Activated naive CD4-positive, alpha-beta T cell treated with anti-CD3 and anti-CD28 coated beads for 36 hours (primary cell): ENCODE results near the gene SLC23A2. TPM values are rescaled to one million over a fixed set of nuclear protein-coding genes. Genes with fewer than 3 reads are reported as not detected.
"Not testable (repeated sequence)": the region's sequence is repeated elsewhere in the genome, so short reads cannot be mapped to it uniquely, and the experiment has no call there.

Experiments used
- CTCF ChIA-PET: fragments of 350-600 bp; sonication (Branson Sonifier 250); formaldehyde crosslinking; loops from one replicate; lab custom pipeline; 2021; ENCODE audit warnings: antibody characterized with exemption; lab: Charles Lee
- DNase-seq: peaks from one replicate; pipeline ENCODE4 v3.0.0-alpha.2; 2020
- H3K27ac Mint-ChIP-seq: one replicate; pipeline ENCODE4 v1.8.0; 2021; ENCODE audit warnings: mild to moderate bottlenecking, mixed read lengths
- H3K27me3 Mint-ChIP-seq: one replicate; pipeline ENCODE4 v1.8.0; 2021; ENCODE audit warnings: low read depth, mixed read lengths
- H3K36me3 Mint-ChIP-seq: one replicate; pipeline ENCODE4 v1.8.0; 2021; ENCODE audit warnings: low read depth, mixed read lengths
- H3K4me1 Mint-ChIP-seq: one replicate; pipeline ENCODE4 v1.8.0; 2021; ENCODE audit warnings: low read depth, mixed read lengths
- H3K4me3 Mint-ChIP-seq: one replicate; pipeline ENCODE4 v1.8.0; 2021; ENCODE audit warnings: mild to moderate bottlenecking, moderate library complexity, mixed read lengths
- H3K9me3 Mint-ChIP-seq: one replicate; pipeline ENCODE4 v1.8.0; 2021; ENCODE audit warnings: mixed read lengths
- intact Hi-C: fragments of 100-400 bp; cut with micrococcal nuclease; formaldehyde crosslinking; loops from one replicate; pipeline ENCODE4 v1.15.1; 2023
- total RNA-seq, 2 experiments: library from RNA; stranded (reverse); gene quantifications; one replicate each; pipeline ENCODE4 v1.2.3, GENCODE V29; 2021

Gene SLC23A2
- total RNA-seq, 2 experiments from 2014 or later, result 16.4 to 18.1 TPM

DNA sequence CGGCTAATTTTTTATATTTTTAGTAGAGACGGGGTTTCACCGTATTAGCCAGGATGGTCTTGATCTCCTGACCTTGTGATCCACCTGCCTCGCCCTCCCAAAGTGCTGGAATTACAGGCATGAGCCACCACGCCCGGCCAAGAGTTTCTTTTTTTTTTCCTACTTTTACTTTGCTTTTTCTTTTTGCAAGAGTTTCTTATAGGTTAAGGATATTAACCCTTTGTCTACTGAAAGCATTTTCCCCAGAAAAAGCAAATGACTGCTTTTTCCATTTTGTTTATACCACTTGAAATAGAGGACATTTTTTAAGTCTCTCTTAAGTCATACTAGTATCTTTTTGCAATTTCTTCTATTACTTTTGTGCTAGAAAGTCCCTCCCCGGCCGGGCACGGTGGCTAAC lies 25.3 kb downstream of the SLC23A2 start:
- H3K36me3 Mint-ChIP-seq, CTCF ChIA-PET, H3K4me3 Mint-ChIP-seq, H3K27me3 Mint-ChIP-seq, DNase-seq, H3K9me3 Mint-ChIP-seq, H3K27ac Mint-ChIP-seq, intact Hi-C loops: not testable (repeated sequence)
- H3K4me1 Mint-ChIP-seq, result peaks cover 43% of the 10 kb centered on the region

DNA sequence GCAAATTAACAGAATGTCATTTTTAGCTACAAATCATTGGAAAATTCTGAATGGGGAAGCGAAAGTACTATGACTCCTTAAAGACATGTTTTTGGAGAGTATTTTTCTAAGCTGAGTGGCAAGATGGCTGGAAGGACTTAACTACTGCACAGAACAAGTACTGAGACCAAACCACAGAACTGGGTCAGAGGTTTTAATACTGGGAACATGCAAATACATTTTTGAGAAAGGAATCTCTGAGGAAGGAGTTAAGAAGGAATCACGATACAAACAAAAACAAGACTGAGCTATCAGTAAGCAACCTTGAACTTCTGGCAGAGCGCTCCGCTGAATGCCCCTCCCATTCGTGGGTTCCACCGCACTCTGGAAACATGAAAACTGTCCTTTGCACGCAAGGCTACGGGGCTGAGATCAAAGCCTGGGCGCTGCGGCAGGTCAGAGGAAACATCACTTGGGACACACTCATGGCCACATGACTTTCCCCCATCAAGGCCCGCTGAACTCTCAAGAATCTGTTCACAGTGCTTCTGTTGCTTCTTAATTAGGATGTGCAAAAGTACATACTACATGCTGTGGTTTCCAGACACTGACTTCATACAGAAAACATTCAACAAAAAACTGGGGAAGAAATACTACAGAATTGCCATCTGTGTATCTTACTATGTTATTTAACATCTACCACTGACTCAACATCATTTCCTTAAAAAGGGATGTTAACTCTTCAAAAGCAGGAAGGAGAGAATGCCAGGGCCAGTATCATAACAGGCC lies 27.8 kb downstream of the SLC23A2 start:
- Mint-ChIP-seq H3K9me3 (no peaks in the 10 kb centered on the region), H3K27me3 (no peaks in the 10 kb centered on the region), H3K4me1 (peaks cover 36% of the 10 kb centered on the region), H3K27ac (peak overlapping the region; percentile 33), H3K36me3 (no peaks in the 10 kb centered on the region), H3K4me3 (peak overlapping the region; percentile 33)
- CTCF ChIA-PET, result interaction anchor here (0.6 to 1.5 kb wide), 6 partner anchors 12 to 212 kb away, joined by 3 to 4 read pairs (median 3); no protein-coding TSS in a partner anchor
- intact Hi-C loops, result loop anchor here (1.0 kb wide), 1 partner anchor 105 kb away; no protein-coding TSS in a partner anchor
- DNase-seq, result peak; percentile 68

DNA sequence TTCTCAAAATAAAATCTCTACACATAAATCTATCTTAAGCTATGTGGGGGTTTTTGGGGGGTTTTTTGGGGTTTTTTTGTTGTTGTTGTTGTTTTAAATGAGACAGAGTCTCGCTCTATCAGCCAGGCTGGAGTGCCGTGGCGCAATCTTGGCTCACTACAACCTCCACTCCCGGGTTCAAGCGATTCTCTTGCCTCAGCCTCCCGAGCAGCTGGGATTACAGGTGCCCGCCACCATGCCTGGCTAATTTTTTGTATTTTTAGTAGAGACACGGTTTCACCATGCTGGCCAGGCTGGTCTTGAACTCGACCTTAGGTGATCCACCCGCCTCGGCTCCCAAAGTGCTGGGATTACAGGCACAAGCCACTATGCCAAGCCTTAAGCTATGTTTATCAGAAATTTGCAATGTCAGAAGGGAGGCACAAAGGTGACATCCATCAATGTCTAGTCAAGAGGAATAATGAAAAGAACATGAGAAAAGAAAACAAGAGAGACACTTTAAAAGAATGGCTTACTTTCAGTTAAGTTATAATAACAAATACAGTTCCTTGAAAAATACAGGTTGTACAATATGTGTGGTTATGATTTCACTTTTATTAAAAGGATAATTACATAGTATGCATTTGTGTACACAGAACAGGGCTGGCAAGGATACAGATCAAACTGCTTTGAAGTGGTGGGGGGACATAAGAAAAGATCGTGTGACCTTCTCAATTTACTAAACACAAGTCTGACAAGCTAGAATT lies 28.6 kb downstream of the SLC23A2 start:
- peak overlapping the region; percentile 33 for H3K27ac Mint-ChIP-seq
- H3K9me3 Mint-ChIP-seq, result no peaks in the 10 kb centered on the region
- intact Hi-C loops, result loop anchor here (1.0 kb wide), 1 partner anchor 106 kb away; no protein-coding TSS in a partner anchor
- no peak for DNase-seq
- H3K27me3 Mint-ChIP-seq, result no peaks in the 10 kb centered on the region
- no peak overlapping the region for H3K4me3 Mint-ChIP-seq
- CTCF ChIA-PET, result interaction anchor here (0.6 to 1.5 kb wide), 6 partner anchors 11 to 211 kb away, joined by 3 to 4 read pairs (median 3); no protein-coding TSS in a partner anchor
- peaks cover 33% of the 10 kb centered on the region for H3K4me1 Mint-ChIP-seq
- peaks cover 6% of the 10 kb centered on the region for H3K36me3 Mint-ChIP-seq

DNA sequence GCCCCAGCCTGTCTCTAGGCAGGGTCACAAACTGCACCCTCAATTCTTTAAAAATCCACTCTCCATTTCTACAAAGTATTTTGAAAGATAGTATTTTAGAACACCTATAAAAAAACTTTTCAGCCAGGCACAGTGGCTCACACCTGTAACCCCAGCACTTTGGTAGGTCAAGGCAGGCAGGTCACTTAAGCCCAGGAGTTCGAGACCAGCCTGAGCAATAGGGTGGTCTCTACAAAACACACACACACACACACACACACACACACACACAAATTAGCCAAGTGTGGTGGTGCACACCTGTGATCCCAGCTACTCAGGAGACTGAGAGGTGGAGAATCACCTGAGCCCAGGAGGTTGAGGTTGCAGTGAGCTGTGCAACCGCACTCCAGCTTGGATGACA lies 30.2 kb downstream of the SLC23A2 start:
- Mint-ChIP-seq H3K9me3 (no peaks in the 10 kb centered on the region), H3K4me1 (peaks cover 29% of the 10 kb centered on the region), H3K36me3 (peaks cover 6% of the 10 kb centered on the region), H3K27me3 (no peaks in the 10 kb centered on the region), H3K27ac (no peak overlapping the region), H3K4me3 (no peak overlapping the region)
- CTCF ChIA-PET, result interaction anchor here (0.5 kb wide), 1 partner anchor 16 kb away, joined by 3 read pairs; no protein-coding TSS in a partner anchor
- intact Hi-C loops, result no loop called here
- DNase-seq, result no peak

DNA sequence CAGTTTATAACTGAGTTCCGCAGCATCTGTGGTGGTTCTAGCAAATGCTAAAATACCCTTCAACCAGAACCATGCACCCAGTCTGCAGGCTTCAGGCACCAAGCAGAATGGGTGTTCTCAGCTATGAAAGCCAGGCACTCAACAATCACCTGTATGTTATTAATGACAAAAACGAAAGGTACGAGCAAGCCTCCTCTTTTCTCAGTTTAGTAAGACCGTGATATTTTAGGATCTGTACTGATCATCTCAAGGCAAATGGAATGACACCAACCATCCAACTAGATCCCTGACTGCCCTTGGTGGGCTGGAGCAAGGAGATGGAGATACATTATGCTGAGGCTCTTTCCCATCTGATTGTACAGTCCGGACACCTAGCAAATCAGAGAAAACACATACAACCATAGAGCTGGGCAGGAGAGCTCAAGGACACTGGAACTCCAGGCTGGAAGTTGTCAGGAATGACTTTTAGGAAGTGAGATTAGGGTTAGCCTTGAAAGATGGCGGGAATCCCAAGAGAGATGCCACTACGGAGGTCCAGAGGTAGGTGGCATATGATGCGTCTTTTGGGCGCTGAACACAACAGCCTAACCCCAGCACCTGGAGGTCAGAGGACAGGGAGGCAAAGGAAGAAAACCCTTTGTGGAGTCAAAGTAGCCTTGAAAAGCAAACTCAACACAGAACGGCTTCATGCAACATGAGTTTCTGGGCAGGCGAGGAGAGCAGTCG lies 33.4 kb downstream of the SLC23A2 start:
- no peaks in the 10 kb centered on the region for H3K27me3 Mint-ChIP-seq
- intact Hi-C loops, result no loop called here
- H3K4me1 Mint-ChIP-seq, result peaks cover 6% of the 10 kb centered on the region
- H3K27ac Mint-ChIP-seq, result no peak overlapping the region
- no peak for DNase-seq
- peaks cover 6% of the 10 kb centered on the region for H3K36me3 Mint-ChIP-seq
- H3K4me3 Mint-ChIP-seq, result no peak overlapping the region
- CTCF ChIA-PET, result interaction anchor here (1.0 kb wide), 1 partner anchor 12 kb away, joined by 3 read pairs; no protein-coding TSS in a partner anchor
- no peaks in the 10 kb centered on the region for H3K9me3 Mint-ChIP-seq

DNA sequence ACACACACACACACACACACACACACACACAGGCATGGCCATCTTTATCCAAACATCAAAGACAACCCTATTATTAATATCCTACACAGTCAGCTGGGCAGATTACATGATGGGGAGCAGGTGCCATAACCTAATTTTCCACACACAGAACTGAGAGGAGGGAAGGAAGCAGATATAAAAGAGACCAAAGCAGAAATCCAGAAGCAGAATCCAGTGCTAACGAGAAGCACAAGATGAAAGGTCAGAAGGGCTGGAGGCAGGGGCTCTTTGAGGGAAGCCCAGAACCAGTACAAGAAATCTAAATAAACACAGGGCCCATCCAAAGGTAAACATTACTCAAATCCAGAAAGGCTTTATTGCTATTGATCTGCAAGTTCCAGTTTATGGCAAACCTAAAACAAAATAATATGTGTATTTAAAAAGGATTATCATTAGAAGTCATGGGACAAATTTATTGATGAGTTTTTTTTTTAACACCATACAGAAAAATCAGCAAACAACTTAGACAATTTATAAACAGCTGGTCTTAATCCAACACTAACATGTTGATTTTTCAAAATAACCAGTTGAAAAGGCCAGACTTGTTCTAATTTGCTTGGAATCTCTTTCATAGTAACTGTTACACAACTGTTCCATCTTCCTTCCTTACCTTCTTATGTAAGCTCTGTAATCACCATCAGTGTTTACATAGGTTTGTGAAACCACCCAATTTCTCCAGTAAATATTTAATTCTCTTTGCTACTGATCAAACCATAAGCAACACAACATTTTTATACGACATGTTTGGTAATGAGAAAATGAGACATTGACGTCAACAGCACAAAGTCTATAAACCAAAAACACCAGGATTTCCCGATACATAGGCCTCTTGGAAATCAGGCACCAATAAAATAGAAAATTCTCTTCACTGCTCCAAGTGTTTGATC lies 34.2 kb downstream of the SLC23A2 start:
- no peak for DNase-seq
- intact Hi-C loops, result no loop called here
- Mint-ChIP-seq H3K36me3 (peaks cover 9% of the 10 kb centered on the region), H3K4me3 (no peak overlapping the region), H3K9me3 (no peaks in the 10 kb centered on the region), H3K27ac (no peak overlapping the region), H3K27me3 (no peaks in the 10 kb centered on the region), H3K4me1 (peaks cover 10% of the 10 kb centered on the region)
- CTCF ChIA-PET, result interaction anchor here (1.0 to 2.1 kb wide), 3 partner anchors 10 to 12 kb away, joined by 3 to 11 read pairs (median 5); no protein-coding TSS in a partner anchor

DNA sequence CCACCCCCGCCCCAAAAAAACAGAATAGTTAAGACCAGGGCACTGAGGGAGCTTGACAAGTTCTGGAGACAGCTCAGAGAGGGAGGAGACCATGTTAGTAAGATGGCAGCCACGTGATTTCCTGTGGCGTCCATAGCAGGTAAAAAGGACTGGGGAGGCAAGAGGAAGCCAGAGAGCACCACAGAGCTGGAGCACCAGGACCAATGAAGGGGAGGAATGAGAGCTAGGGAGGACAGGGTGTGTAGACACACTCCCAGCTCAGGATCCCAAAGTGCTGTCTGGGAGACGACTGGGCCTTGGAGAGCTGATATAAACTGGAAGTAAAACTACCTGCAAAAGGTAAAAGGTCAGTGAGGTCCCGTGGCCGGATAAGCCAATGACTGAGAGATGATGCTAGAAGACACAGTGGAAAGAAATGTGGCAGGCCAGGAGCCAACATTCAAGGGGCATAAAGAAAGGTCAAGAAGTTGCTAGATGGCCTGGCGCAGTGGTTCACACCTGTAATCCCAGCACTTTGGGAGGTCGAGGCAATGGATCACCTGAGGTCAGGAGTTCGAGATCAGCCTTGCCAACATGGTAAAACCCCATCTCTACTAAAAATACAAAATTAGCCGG lies 39.0 kb downstream of the SLC23A2 start:
- no peak overlapping the region for H3K4me3 Mint-ChIP-seq
- H3K36me3 Mint-ChIP-seq, result peaks cover 3% of the 10 kb centered on the region
- intact Hi-C loops, result no loop called here
- DNase-seq, result peak; percentile 69
- CTCF ChIA-PET, result interaction anchor here (0.8 to 1.5 kb wide), 4 partner anchors 10 to 118 kb away, joined by 3 to 4 read pairs (median 3); no protein-coding TSS in a partner anchor
- peak overlapping the region; percentile 90 for H3K27ac Mint-ChIP-seq
- peaks cover 24% of the 10 kb centered on the region for H3K4me1 Mint-ChIP-seq
- no peaks in the 10 kb centered on the region for H3K9me3 Mint-ChIP-seq
- H3K27me3 Mint-ChIP-seq, result no peaks in the 10 kb centered on the region

DNA sequence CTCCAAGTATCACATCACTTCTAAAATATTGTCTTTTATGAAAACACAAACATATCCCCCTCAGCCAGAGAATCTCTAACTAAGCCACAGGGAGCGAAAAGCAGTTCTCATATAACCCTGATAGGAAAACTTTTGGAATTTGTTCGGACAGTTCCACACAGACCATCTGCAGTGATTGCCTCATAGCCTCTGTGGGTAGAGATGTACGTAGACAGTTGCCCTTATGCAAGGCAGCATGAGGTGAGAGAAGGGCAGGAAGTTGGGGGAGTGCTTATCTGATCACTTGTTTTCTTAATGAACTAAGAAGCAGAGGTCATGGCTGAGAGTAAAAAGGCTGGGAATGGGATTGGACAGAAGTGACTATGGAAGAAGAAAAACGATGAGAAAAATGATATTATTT lies 39.6 kb downstream of the SLC23A2 start:
- Mint-ChIP-seq H3K27ac (peak overlapping the region; percentile 90), H3K4me3 (no peak overlapping the region)
- intact Hi-C loops, result no loop called here

DNA sequence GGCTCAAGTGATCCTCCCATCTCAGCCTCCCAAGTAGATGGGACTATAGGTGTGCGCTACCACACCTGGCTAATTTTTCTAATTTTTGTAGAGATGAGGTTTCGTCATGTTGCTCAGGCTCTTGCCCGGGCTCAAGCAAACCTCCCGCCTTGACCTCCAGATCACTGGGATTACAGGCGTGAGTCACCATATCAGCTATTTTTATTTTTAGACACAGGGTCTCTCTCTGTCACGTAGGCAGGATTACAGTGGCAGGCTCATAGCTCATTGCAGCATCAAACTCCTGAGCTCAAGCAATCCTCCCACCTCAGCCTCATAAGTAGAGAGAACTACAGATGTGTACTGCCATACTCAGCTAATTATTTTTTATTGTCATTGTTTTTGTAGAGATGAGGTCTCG lies 41.7 kb downstream of the SLC23A2 start:
- Mint-ChIP-seq H3K27ac (no peak overlapping the region), H3K27me3 (no peaks in the 10 kb centered on the region), H3K9me3 (no peaks in the 10 kb centered on the region), H3K4me1 (peaks cover 28% of the 10 kb centered on the region), H3K36me3 (peaks cover 3% of the 10 kb centered on the region), H3K4me3 (no peak overlapping the region)
- CTCF ChIA-PET, result interaction anchor here (1.2 to 1.8 kb wide), 3 partner anchors 97 to 145 kb away, joined by 3 to 5 read pairs (median 4); no protein-coding TSS in a partner anchor
- DNase-seq, result no peak
- intact Hi-C loops, result loop anchor here (5.0 kb wide), 1 partner anchor 352 kb away; no protein-coding TSS in a partner anchor

More for the DNA sequence above, 39.6 kb downstream of the SLC23A2 start:
- H3K36me3 Mint-ChIP-seq, result peaks cover 3% of the 10 kb centered on the region
- peaks cover 24% of the 10 kb centered on the region for H3K4me1 Mint-ChIP-seq
- CTCF ChIA-PET, result interaction anchor here (0.8 to 1.5 kb wide), 4 partner anchors 9 to 119 kb away, joined by 3 to 4 read pairs (median 3); no protein-coding TSS in a partner anchor
- no peaks in the 10 kb centered on the region for H3K9me3 Mint-ChIP-seq
- no peaks in the 10 kb centered on the region for H3K27me3 Mint-ChIP-seq
- DNase-seq, result peak; percentile 28

DNA sequence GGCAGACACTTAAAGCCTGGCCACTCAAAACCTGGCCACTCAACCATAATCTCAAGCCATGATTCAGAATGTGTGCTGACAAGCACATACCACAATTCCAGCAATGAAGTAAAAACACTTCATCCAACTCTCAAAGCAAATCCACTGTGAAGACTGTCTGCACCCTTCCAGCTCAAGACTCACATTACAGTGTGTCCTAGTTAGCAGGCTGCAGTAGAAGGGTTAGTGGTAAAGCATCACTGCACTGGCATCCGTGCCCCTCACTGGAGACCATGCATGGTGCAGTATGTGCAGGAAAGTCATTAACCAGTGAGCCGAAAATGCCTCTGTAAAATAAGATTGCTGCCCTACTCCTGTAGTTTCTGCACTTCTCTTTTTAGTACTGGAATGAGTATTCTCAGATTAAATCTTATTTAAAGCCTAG lies 43.4 kb downstream of the SLC23A2 start:
- Mint-ChIP-seq H3K36me3 (peaks cover 3% of the 10 kb centered on the region), H3K4me1 (peaks cover 26% of the 10 kb centered on the region), H3K4me3 (no peak overlapping the region), H3K27ac (no peak overlapping the region), H3K27me3 (no peaks in the 10 kb centered on the region), H3K9me3 (no peaks in the 10 kb centered on the region)
- CTCF ChIA-PET, result interaction anchor here (0.5 to 1.0 kb wide), 5 partner anchors 8 to 672 kb away, joined by 3 to 5 read pairs (median 3); no protein-coding TSS in a partner anchor
- intact Hi-C loops, result loop anchor here (5.0 kb wide), 1 partner anchor 351 kb away; no protein-coding TSS in a partner anchor
- no peak for DNase-seq
